Endothelial cell of umbilical vein (primary cell): ENCODE results near the gene UBA6.

Experiments
- EZH2 ChIP-seq: IDR thresholded peaks from 2 replicates; pipeline ENCODE4 v1.6.1; 2012; ENCODE audit warnings: borderline replicate concordance, low read depth, mild to moderate bottlenecking, moderate library complexity, low read length, inconsistent platforms; ENCODE audit not compliant: severe bottlenecking
- FOS ChIP-seq: IDR thresholded peaks from 2 replicates; pipeline ENCODE4 v1.6.1; 2011; ENCODE audit warnings: mild to moderate bottlenecking, low read length, moderate library complexity, borderline replicate concordance; ENCODE audit not compliant: insufficient read depth
- GATA2 ChIP-seq: IDR thresholded peaks from 2 replicates; pipeline ENCODE4 v1.7.0; 2011; ENCODE audit warnings: low read depth, mild to moderate bottlenecking, moderate library complexity, mixed read lengths, low read length; ENCODE audit not compliant: insufficient read length, insufficient read depth
- JUN ChIP-seq: IDR thresholded peaks from 2 replicates; pipeline ENCODE4 v1.6.1; 2011; ENCODE audit warnings: borderline replicate concordance, low read depth; ENCODE audit not compliant: insufficient read length, insufficient read depth
- MYC ChIP-seq: IDR thresholded peaks from one replicate; pipeline ENCODE4 v1.6.1; 2011; ENCODE audit warnings: mild to moderate bottlenecking, low read depth, low read length
- POLR2A ChIP-seq: IDR thresholded peaks from 2 replicates; pipeline ENCODE4 v1.6.1; 2012; ENCODE audit warnings: low read depth, mild to moderate bottlenecking, control low read depth, low read length
- POLR2AphosphoS5 ChIP-seq: IDR thresholded peaks from 2 replicates; pipeline ENCODE4 v1.6.1; 2012; ENCODE audit warnings: low read depth, mild to moderate bottlenecking, control low read depth, low read length, moderate library complexity; ENCODE audit not compliant: insufficient read depth
- TF ChIP-seq, protein P1 (sequence below), 2 donors: IDR thresholded peaks; 1 replicate in 1 of 2; 2 replicates in 1 of 2; pipeline ENCODE4 v1.5.1; 2011; ENCODE audit warnings: low read length in 2 of 2, mild to moderate bottlenecking in 2 of 2, moderate library complexity in 2 of 2, control low read depth in 1 of 2, inconsistent platforms in 1 of 2, low read depth in 1 of 2; ENCODE audit not compliant: insufficient read depth in 1 of 2; ENCODE audit errors: extremely low read depth in 1 of 2
- TF ChIP-seq, protein P2 (sequence below): IDR thresholded peaks from 2 replicates; pipeline ENCODE4 v1.6.1; 2011; ENCODE audit not compliant: insufficient read depth, insufficient read length

GRCh38 chr4:67634741-67635140, 66.2 kb downstream of the UBA6 start:
- TF ChIP-seq, protein P1, sequence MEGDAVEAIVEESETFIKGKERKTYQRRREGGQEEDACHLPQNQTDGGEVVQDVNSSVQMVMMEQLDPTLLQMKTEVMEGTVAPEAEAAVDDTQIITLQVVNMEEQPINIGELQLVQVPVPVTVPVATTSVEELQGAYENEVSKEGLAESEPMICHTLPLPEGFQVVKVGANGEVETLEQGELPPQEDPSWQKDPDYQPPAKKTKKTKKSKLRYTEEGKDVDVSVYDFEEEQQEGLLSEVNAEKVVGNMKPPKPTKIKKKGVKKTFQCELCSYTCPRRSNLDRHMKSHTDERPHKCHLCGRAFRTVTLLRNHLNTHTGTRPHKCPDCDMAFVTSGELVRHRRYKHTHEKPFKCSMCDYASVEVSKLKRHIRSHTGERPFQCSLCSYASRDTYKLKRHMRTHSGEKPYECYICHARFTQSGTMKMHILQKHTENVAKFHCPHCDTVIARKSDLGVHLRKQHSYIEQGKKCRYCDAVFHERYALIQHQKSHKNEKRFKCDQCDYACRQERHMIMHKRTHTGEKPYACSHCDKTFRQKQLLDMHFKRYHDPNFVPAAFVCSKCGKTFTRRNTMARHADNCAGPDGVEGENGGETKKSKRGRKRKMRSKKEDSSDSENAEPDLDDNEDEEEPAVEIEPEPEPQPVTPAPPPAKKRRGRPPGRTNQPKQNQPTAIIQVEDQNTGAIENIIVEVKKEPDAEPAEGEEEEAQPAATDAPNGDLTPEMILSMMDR (IDR thresholded peaks at IDR 0.05; ENCODE audit: extremely low read depth in 1 of 2, insufficient read depth in 1 of 2, low read depth in 1 of 2, low read length in 2 of 2) = no peak
- no peak for TF ChIP-seq POLR2A
- TF ChIP-seq POLR2AphosphoS5 = no peak
- no peak for TF ChIP-seq EZH2
- TF ChIP-seq, protein P2, sequence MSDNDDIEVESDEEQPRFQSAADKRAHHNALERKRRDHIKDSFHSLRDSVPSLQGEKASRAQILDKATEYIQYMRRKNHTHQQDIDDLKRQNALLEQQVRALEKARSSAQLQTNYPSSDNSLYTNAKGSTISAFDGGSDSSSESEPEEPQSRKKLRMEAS = no peak
- TF ChIP-seq JUN = no peak
- TF ChIP-seq MYC = no peak
- no peak for TF ChIP-seq FOS
- TF ChIP-seq GATA2 = no peak
